ENCODE data around the gene ZNF281.
"Not testable (repeated sequence)": the region's sequence is repeated elsewhere in the genome, so short reads cannot be mapped to it uniquely, and the experiment has no call there.

Gene ZNF281

GRCh38 chr1:200409761-200410565 is at the start of gene ZNF281:
Gene ZNF281, minus strand, starts transcription at chr1:200410036. Its CDS starts 331 bp downstream, at chr1:200409705.
- DNase-seq = peak; percentile 96

- DNase-seq = no peak
These were observed 48.9 kb upstream of the ZNF281 start for GRCh38 chr1:200458780-200459179.

- no peak for DNase-seq
These were observed 48.0 kb upstream of the ZNF281 start for GRCh38 chr1:200457810-200458209.

- DNase-seq = no peak
These were observed 44.6 kb upstream of the ZNF281 start for GRCh38 chr1:200454425-200454824.

GRCh38 chr1:200453553-200453905 is 43.7 kb upstream of the ZNF281 start:
- no peak for DNase-seq

GRCh38 chr1:200452850-200453552 is 43.2 kb upstream of the ZNF281 start:
- no peak for DNase-seq

- DNase-seq = no peak
These were observed 38.4 kb upstream of the ZNF281 start for GRCh38 chr1:200448034-200448762.

- DNase-seq = no peak
These were observed 35.4 kb upstream of the ZNF281 start for GRCh38 chr1:200445213-200445612.

- no peak for DNase-seq
These were observed 34.6 kb upstream of the ZNF281 start for GRCh38 chr1:200444478-200444877.

- DNase-seq = no peak
These were observed 34.0 kb upstream of the ZNF281 start for GRCh38 chr1:200443860-200444259.

- no peak for DNase-seq
These were observed 32.8 kb upstream of the ZNF281 start for GRCh38 chr1:200442537-200443156.

- no peak for DNase-seq
These were observed 32.2 kb upstream of the ZNF281 start for GRCh38 chr1:200442023-200442422.

- no peak for DNase-seq
These were observed 29.1 kb upstream of the ZNF281 start for GRCh38 chr1:200438911-200439310.

GRCh38 chr1:200438413-200438812 is 28.6 kb upstream of the ZNF281 start:
- DNase-seq = not testable (repeated sequence)

- DNase-seq = peak in 1 of 2 donors; percentile 11
These were observed 27.8 kb upstream of the ZNF281 start for GRCh38 chr1:200437556-200438203.

- no peak for DNase-seq
These were observed 27.3 kb upstream of the ZNF281 start for GRCh38 chr1:200437088-200437487.

GRCh38 chr1:200436436-200436835 is 26.6 kb upstream of the ZNF281 start:
- no peak for DNase-seq

- no peak for DNase-seq
These were observed 25.5 kb upstream of the ZNF281 start for GRCh38 chr1:200435200-200435780.

- no peak for DNase-seq
These were observed 23.8 kb upstream of the ZNF281 start for GRCh38 chr1:200433586-200433985.

- no peak for DNase-seq
These were observed 22.8 kb upstream of the ZNF281 start for GRCh38 chr1:200432586-200432985.

GRCh38 chr1:200429221-200429751 is 19.4 kb upstream of the ZNF281 start:
- DNase-seq = no peak

Data from CD4-positive, alpha-beta T cell treated with Interleukin-1 beta for 1 hour (primary cell).